GM23338 (cell line): ENCODE measurements around the gene USP37. TPM values are rescaled to one million over a fixed set of nuclear protein-coding genes. Genes with fewer than 3 reads are reported as not detected.
A peak's percentile ranks its signal among the peaks of the same experiment; 100 is the strongest.

Source experiments
- ATAC-seq: fragments of 200-7000 bp; cut with Tn5 transposase; 3 replicates; pipeline ENCODE4 v1.9.1; 2020
- DNase-seq: peaks from one replicate; pipeline ENCODE4 v3.0.0-alpha.2; 2015; ENCODE audit warnings: low spot score
- H2AFZ ChIP-seq: fragments of 200-600 bp; sonication (generic); 2 replicates; pipeline ENCODE4 v1.8.0; 2016; ENCODE audit warnings: antibody characterized with exemption, mild to moderate bottlenecking, moderate library complexity
- H3F3A ChIP-seq: fragments of 200-600 bp; sonication (generic); replicated peaks from 2 replicates; pipeline ENCODE4 v1.8.0; 2017; ENCODE audit warnings: antibody characterized with exemption, mixed run types, low read depth
- H3K27ac ChIP-seq: fragments of 200-600 bp; sonication (generic); 2 replicates; pipeline ENCODE4 v1.6.1; 2016; ENCODE audit warnings: low read depth
- H3K27me3 ChIP-seq: fragments of 200-600 bp; sonication (generic); 2 replicates; pipeline ENCODE4 v1.8.0; 2016; ENCODE audit warnings: mild to moderate bottlenecking, mixed run types, moderate library complexity; ENCODE audit not compliant: insufficient read depth
- H3K36me3 ChIP-seq: fragments of 200-600 bp; sonication (generic); 2 replicates; pipeline ENCODE4 v1.8.0; 2016; ENCODE audit warnings: mild to moderate bottlenecking; ENCODE audit not compliant: insufficient read depth
- H3K4me1 ChIP-seq: fragments of 200-600 bp; sonication (generic); 2 replicates; pipeline ENCODE4 v1.8.0; 2016; ENCODE audit warnings: mild to moderate bottlenecking, moderate library complexity; ENCODE audit not compliant: insufficient read depth
- H3K4me2 ChIP-seq: fragments of 200-600 bp; sonication (generic); 2 replicates; pipeline ENCODE4 v1.7.1; 2017; ENCODE audit warnings: mixed run types
- H3K4me3 ChIP-seq: fragments of 200-600 bp; sonication (generic); 2 replicates; pipeline ENCODE4 v1.6.1; 2016; ENCODE audit warnings: mixed run types
- H3K79me2 ChIP-seq: fragments of 200-600 bp; sonication (generic); replicated peaks from 2 replicates; pipeline ENCODE4 v1.8.0; 2017; ENCODE audit warnings: mild to moderate bottlenecking; ENCODE audit not compliant: insufficient read depth
- H3K9me2 ChIP-seq: fragments of 200-600 bp; sonication (generic); 2 replicates; pipeline ENCODE4 v1.8.0; 2017; ENCODE audit not compliant: insufficient read depth
- H4K20me1 ChIP-seq: fragments of 200-600 bp; sonication (generic); replicated peaks from 2 replicates; pipeline ENCODE4 v1.8.0; 2017; ENCODE audit warnings: mild to moderate bottlenecking; ENCODE audit not compliant: insufficient read depth
- H3K27ac Mint-ChIP-seq: 2 replicates; pipeline ENCODE4 v1.8.0; 2020; ENCODE audit warnings: inconsistent platforms, mild to moderate bottlenecking, moderate library complexity, mixed read lengths
- H3K27me3 Mint-ChIP-seq: 3 replicates; pipeline ENCODE4 v1.8.0; 2022; ENCODE audit warnings: low read depth, mild to moderate bottlenecking, moderate library complexity, mixed read lengths, inconsistent platforms; ENCODE audit not compliant: insufficient read depth, poor library complexity
- H3K36me3 Mint-ChIP-seq: 3 replicates; pipeline ENCODE4 v1.8.0; 2021; ENCODE audit warnings: low read depth, mild to moderate bottlenecking, inconsistent platforms, moderate library complexity, mixed read lengths
- H3K4me1 Mint-ChIP-seq: 3 replicates; pipeline ENCODE4 v1.8.0; 2020; ENCODE audit warnings: mild to moderate bottlenecking, inconsistent platforms, mixed read lengths
- H3K4me3 Mint-ChIP-seq: 3 replicates; pipeline ENCODE4 v1.8.0; 2021; ENCODE audit warnings: moderate library complexity, mild to moderate bottlenecking, inconsistent platforms, mixed read lengths
- H3K9me3 Mint-ChIP-seq: 3 replicates; pipeline ENCODE4 v1.8.0; 2020; ENCODE audit warnings: moderate library complexity, mild to moderate bottlenecking, inconsistent platforms, mixed read lengths
- CREB1 ChIP-seq: fragments of 250-450 bp; sonication (Bioruptor Pico); IDR thresholded peaks from 2 replicates; pipeline ENCODE4 v1.5.0; 2020; ENCODE audit warnings: low read depth, mild to moderate bottlenecking, moderate library complexity
- CTCF ChIP-seq, 2 experiments: fragments of 200-600 bp in 1 of 2; sonication (generic) in 1 of 2; conservative IDR thresholded peaks; 2 replicates each; pipeline versions ENCODE4 v1.5.1 to v1.6.1; 2016 to 2017; ENCODE audit warnings: antibody characterized with exemption in 2 of 2, low read depth in 2 of 2, mild to moderate bottlenecking in 2 of 2, moderate library complexity in 1 of 2
- ETS1 ChIP-seq: IDR thresholded peaks from 2 replicates; pipeline ENCODE4 v1.6.1; 2016; ENCODE audit warnings: antibody characterized with exemption
- JUNB ChIP-seq: IDR thresholded peaks from one replicate; pipeline ENCODE4 v1.6.1; 2016; ENCODE audit warnings: antibody characterized with exemption; ENCODE audit not compliant: unreplicated experiment
- NANOG ChIP-seq: IDR thresholded peaks from 2 replicates; pipeline ENCODE4 v1.6.1; 2016; ENCODE audit warnings: antibody characterized with exemption, borderline replicate concordance
- POLR2AphosphoS5 ChIP-seq: IDR thresholded peaks from 2 replicates; pipeline ENCODE4 v1.6.1; 2016; ENCODE audit warnings: antibody characterized with exemption, low read depth
- REST ChIP-seq: IDR thresholded peaks from one replicate; pipeline ENCODE4 v1.6.1; 2018; ENCODE audit warnings: antibody characterized with exemption; ENCODE audit not compliant: unreplicated experiment
- STAT1 ChIP-seq: IDR thresholded peaks from one replicate; pipeline ENCODE4 v1.6.1; 2016; ENCODE audit warnings: antibody characterized with exemption; ENCODE audit not compliant: unreplicated experiment
- ZNF114 ChIP-seq: fragments of 250-450 bp; sonication (Bioruptor Pico); IDR thresholded peaks from 2 replicates; pipeline ENCODE4 v1.5.0; 2020; ENCODE audit warnings: mild to moderate bottlenecking, moderate library complexity
- ZNF331 ChIP-seq: fragments of 250-450 bp; sonication (Bioruptor Pico); IDR thresholded peaks from 2 replicates; pipeline ENCODE4 v1.5.0; 2020; ENCODE audit warnings: low read depth, mild to moderate bottlenecking, moderate library complexity
- polyA plus RNA-seq: library from polyadenylated mRNA; unstranded; fragments of >200 nt; fragmentation: Nextera tagmentation; extraction: Ambion mirVana; gene quantifications from 2 replicates; pipeline ENCODE4 v1.2.1, GENCODE V29; 2016
- total RNA-seq: library from RNA; depleted of rRNA; stranded (reverse); fragments of >200 nt; shearing (Covaris generic); gene quantifications from 2 replicates; pipeline ENCODE4 v1.2.3, GENCODE V29; 2014

USP37 gene
- total and polyA plus RNA-seq, 2 experiments from 2014 or later: 8.2 to 21.0 TPM

GRCh38 chr2:218569038-218569431 lies 884 bp upstream of the USP37 start (continued):
- TF ChIP-seq REST (no peak), ZNF114 (CRISPR knock-in tag) (no peak), STAT1 (no peak), CREB1 (CRISPR knock-in tag) (no peak)

GRCh38 chr2:218567797-218568189 lies 358 bp downstream of the USP37 start:
- Histone ChIP-seq H3K4me3 (peak overlapping the region; percentile 76), H3K27me3 (no peaks in the 10 kb centered on the region), H3K27ac (peak overlapping the region; percentile 92), H3K79me2 (peaks cover 88% of the 10 kb centered on the region), H3F3A (no peaks in the 10 kb centered on the region; the same call in 1 of the 2 replicates), H3K36me3 (peaks cover 6% of the 10 kb centered on the region; the same call in 1 of the 2 replicates), H3K4me2 (peak overlapping the region; percentile 96), H2AFZ (peak overlapping the region; percentile 81), H3K4me1 (peaks cover 21% of the 10 kb centered on the region), H3K9me2 (no peaks in the 10 kb centered on the region), H4K20me1 (peaks cover 30% of the 10 kb centered on the region)
- no peak for TF ChIP-seq CREB1 (CRISPR knock-in tag)
- TF ChIP-seq ZNF331: no peak
- no peak for TF ChIP-seq ZNF114 (CRISPR knock-in tag)
- TF ChIP-seq POLR2AphosphoS5: no peak
- no peaks in the 10 kb centered on the region; the same call in 2 of the 3 replicates for H3K9me3 Mint-ChIP-seq
- peak overlapping the region; percentile 92 for H3K27ac Mint-ChIP-seq
- peaks cover 34% of the 10 kb centered on the region for H3K36me3 Mint-ChIP-seq
- peaks cover 28% of the 10 kb centered on the region for H3K4me1 Mint-ChIP-seq
- H3K4me3 Mint-ChIP-seq: peak overlapping the region; percentile 95
- peak; percentile 84 for DNase-seq
- ATAC-seq: peak; percentile 76
- H3K27me3 Mint-ChIP-seq: peaks cover 10% of the 10 kb centered on the region

- Histone ChIP-seq H2AFZ (no peak overlapping the region), H3K27ac (no peak overlapping the region), H3F3A (no peaks in the 10 kb centered on the region; the same call in 1 of the 2 replicates), H3K27me3 (no peaks in the 10 kb centered on the region), H3K4me1 (peaks cover 21% of the 10 kb centered on the region), H3K4me3 (peak overlapping the region; percentile 76; the same call in 1 of the 2 replicates), H3K4me2 (no peak overlapping the region; the same call in 1 of the 2 replicates), H3K36me3 (no peaks in the 10 kb centered on the region), H3K9me2 (no peaks in the 10 kb centered on the region), H4K20me1 (peaks cover 32% of the 10 kb centered on the region), H3K79me2 (peaks cover 79% of the 10 kb centered on the region)
- Mint-ChIP-seq H3K9me3 (no peaks in the 10 kb centered on the region; the same call in 2 of the 3 replicates), H3K4me3 (peak overlapping the region; percentile 95), H3K36me3 (peaks cover 37% of the 10 kb centered on the region), H3K27me3 (peaks cover 10% of the 10 kb centered on the region), H3K4me1 (peaks cover 28% of the 10 kb centered on the region), H3K27ac (no peak overlapping the region)
- DNase-seq: no peak
- ATAC-seq: no peak
- TF ChIP-seq ETS1 (no peak), ZNF331 (no peak), CTCF (conservative IDR thresholded peaks at IDR 0.05; ENCODE audit: low read depth in 2 of 2) (no peak), JUNB (no peak), REST (no peak), NANOG (no peak)
Measured at GRCh38 chr2:218566296-218566695, 1.9 kb downstream of the USP37 start.
